ENCODE results near the gene TLR7. TPM values are rescaled to one million over a fixed set of nuclear protein-coding genes. Genes with fewer than 3 reads are reported as not detected.

TLR7 gene
- 1 to 10 TPM in 1 of 4 donors, under 1 TPM in 3; 0.23 to 1.2 (median 0.62) TPM for total RNA-seq

DNA sequence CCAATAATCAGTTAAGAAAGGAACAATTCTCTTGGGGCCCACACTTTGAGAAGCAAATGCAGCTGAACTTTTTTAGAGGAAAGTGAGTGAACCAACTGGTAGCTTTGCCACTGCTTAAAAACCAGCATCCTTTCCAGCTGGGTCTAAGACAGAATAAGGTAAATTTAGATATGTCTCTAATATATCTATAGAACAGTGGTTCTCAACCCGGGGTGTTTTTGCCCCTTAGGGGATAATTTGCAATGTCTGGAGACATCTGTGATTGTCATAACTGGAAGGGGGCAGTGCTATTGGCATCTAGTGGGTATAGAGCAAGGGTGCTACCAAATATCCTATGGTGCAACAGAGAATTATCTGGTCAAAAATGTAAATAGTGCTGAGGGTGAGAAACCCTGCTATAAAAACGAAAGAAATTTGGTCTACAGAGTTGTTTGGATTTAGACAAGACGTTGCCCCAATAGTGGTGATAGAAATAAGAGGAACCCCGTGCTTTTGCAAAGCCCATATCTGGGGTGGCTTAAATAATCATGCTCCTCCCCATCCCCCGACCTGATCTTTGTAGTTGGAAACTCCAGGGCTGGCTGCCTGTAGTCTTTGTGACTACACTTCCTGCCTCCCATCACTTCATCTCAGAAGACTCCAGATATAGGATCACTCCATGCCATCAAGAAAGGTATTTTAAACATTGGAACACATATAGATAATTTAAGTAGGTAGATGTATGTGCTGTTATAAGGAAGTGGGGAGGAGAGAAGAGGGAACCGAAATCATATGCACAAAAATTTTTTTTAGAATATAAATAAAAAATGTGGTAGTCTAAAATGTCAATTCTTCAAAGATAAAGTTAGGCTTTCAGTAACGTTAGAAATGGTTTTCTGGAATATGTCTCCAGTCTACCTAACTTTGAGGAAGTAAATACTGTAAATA is at the start of gene TLR7:
TSS of gene TLR7 (plus strand) at position 622 of the 927 bp plus-strand sequence. CDS start 507 bp downstream, outside the sequence.
- 63% methylated on average over 7 of the region's 7 CpGs for WGBS
- no peak for DNase-seq (ENCODE audit: extremely low spot score)
- intact Hi-C loops (cut with DNase I), result no loop called here
- H3K4me3 ChIP-seq, result no peak within 1 kb of the TSS
- peaks cover 0 to 12% (median 2%) of the 10 kb centered on the region in 4 donors for H3K4me1 ChIP-seq
- TF ChIP-seq EP300 (IDR thresholded peaks at IDR 0.05) (no peak), POLR2AphosphoS5 (IDR thresholded peaks at IDR 0.05) (no peak), POLR2A (IDR thresholded peaks at IDR 0.05; ENCODE audit: low read depth) (no peak)
- TF ChIP-seq, protein P1, sequence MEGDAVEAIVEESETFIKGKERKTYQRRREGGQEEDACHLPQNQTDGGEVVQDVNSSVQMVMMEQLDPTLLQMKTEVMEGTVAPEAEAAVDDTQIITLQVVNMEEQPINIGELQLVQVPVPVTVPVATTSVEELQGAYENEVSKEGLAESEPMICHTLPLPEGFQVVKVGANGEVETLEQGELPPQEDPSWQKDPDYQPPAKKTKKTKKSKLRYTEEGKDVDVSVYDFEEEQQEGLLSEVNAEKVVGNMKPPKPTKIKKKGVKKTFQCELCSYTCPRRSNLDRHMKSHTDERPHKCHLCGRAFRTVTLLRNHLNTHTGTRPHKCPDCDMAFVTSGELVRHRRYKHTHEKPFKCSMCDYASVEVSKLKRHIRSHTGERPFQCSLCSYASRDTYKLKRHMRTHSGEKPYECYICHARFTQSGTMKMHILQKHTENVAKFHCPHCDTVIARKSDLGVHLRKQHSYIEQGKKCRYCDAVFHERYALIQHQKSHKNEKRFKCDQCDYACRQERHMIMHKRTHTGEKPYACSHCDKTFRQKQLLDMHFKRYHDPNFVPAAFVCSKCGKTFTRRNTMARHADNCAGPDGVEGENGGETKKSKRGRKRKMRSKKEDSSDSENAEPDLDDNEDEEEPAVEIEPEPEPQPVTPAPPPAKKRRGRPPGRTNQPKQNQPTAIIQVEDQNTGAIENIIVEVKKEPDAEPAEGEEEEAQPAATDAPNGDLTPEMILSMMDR (IDR thresholded peaks at IDR 0.05), result no peak
- peaks cover 0 to 14% (median 0%) of the 10 kb centered on the region in 4 donors for H3K9me3 ChIP-seq
- H3K27ac ChIP-seq (replicated peaks in 1 of 4), result no peak within 1 kb of the TSS
- H3K27me3 ChIP-seq, result no peaks in the 10 kb centered on the region
- H3K36me3 ChIP-seq, result no peaks in the 10 kb centered on the region

DNA sequence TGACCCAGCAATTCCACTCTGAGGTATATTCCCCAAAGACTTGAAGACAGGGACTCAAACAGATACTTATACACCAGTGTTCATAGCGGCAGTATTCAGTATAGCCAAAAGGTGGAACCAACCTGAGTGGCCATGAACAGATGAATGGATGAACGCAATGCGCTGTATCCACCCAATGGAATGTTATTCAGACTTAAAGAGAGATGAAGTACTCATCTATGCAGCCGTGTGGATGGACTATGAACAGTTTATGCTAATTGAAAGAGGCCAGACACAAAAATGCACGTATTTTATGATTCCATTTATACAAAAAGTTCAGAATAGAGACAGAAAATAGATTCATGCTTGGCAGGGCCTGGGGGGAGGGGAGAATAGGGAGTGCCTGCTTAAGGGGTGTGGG is 49.3 kb upstream of the TLR7 start:
- no peak for TF ChIP-seq POLR2A (IDR thresholded peaks at IDR 0.05; ENCODE audit: low read depth)
- TF ChIP-seq POLR2AphosphoS5 (IDR thresholded peaks at IDR 0.05), result no peak
- TF ChIP-seq, protein P1 (IDR thresholded peaks at IDR 0.05), result no peak
- no peak for TF ChIP-seq EP300 (IDR thresholded peaks at IDR 0.05)
- no peak overlapping the region for H3K4me3 ChIP-seq
- 77% methylated on average over 5 of the region's 5 CpGs for WGBS
- no peaks in the 10 kb centered on the region for H3K27me3 ChIP-seq
- intact Hi-C loops (cut with DNase I), result no loop called here
- H3K27ac ChIP-seq (replicated peaks in 1 of 4), result no peak overlapping the region
- H3K9me3 ChIP-seq, result no peaks in the 10 kb centered on the region
- no peaks in the 10 kb centered on the region for H3K4me1 ChIP-seq
- DNase-seq (ENCODE audit: extremely low spot score), result no peak
- H3K36me3 ChIP-seq, result peaks cover 0 to under 1% (median 0%) of the 10 kb centered on the region in 4 donors

DNA sequence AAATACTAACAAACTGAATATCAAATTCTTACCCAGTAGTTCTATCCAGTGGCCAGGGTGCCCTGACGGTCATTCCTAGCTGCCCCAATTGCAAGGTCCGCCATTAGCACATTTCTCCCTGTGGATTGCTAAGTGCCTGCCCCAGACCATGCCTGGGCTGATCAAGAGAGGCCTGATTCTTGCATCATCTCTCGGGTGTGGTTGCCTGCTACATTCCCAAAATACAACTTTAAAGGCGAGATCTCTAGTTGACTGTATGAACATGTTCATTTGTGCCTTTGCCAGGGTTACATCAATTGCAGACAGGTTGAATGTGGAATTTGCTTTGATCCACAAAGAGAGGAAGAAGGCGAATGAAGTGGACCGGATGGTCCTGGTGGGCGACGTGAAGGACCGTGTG is 47.6 kb upstream of the TLR7 start:
- Histone ChIP-seq H3K9me3 (no peaks in the 10 kb centered on the region), H3K4me3 (no peak overlapping the region), H3K36me3 (peaks cover 0 to 3% (median 0%) of the 10 kb centered on the region in 4 donors), H3K27me3 (no peaks in the 10 kb centered on the region), H3K4me1 (no peaks in the 10 kb centered on the region), H3K27ac (replicated peaks in 1 of 4) (no peak overlapping the region)
- DNase-seq (ENCODE audit: extremely low spot score), result no peak
- TF ChIP-seq EP300 (IDR thresholded peaks at IDR 0.05), result no peak
- TF ChIP-seq, protein P1 (IDR thresholded peaks at IDR 0.05), result no peak
- TF ChIP-seq POLR2A (IDR thresholded peaks at IDR 0.05; ENCODE audit: low read depth), result no peak
- TF ChIP-seq POLR2AphosphoS5 (IDR thresholded peaks at IDR 0.05), result no peak
- 93% methylated on average over 9 of the region's 9 CpGs for WGBS
- intact Hi-C loops (cut with DNase I), result no loop called here

DNA sequence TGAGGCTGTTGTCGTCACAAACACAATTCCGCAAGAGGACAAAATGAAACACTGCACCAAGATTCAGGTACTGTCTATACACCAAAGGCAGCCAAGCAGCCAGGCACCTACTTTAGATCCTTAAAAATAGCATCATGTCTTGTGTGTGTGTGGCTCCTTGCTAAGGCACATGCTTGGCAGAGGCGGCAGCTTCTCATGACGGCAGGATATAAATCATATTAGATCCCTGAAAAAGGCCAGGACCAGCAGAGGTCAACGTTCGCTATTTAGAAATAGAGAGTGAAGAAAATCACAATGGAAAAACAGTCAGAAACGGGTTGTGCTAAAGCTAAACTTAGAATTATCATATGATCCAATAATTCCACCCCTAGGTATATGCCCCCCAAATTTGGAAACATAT is 46.1 kb upstream of the TLR7 start:
- no peak overlapping the region for H3K27ac ChIP-seq (replicated peaks in 1 of 4)
- H3K4me3 ChIP-seq, result no peak overlapping the region
- no peaks in the 10 kb centered on the region for H3K4me1 ChIP-seq
- H3K9me3 ChIP-seq, result no peaks in the 10 kb centered on the region
- 65% methylated on average over 7 of the region's 7 CpGs for WGBS
- intact Hi-C loops (cut with DNase I), result no loop called here
- H3K27me3 ChIP-seq, result no peaks in the 10 kb centered on the region
- H3K36me3 ChIP-seq, result peaks cover 0 to 10% (median 0%) of the 10 kb centered on the region in 4 donors
- DNase-seq (ENCODE audit: extremely low spot score), result no peak
- no peak for TF ChIP-seq POLR2AphosphoS5 (IDR thresholded peaks at IDR 0.05)
- TF ChIP-seq POLR2A (IDR thresholded peaks at IDR 0.05; ENCODE audit: low read depth), result no peak
- TF ChIP-seq, protein P1 (IDR thresholded peaks at IDR 0.05), result no peak
- no peak for TF ChIP-seq EP300 (IDR thresholded peaks at IDR 0.05)
